Testis (tissue), 3 donors: ENCODE results near the gene SH3PXD2B. TPM values are rescaled to one million over a fixed set of nuclear protein-coding genes. Genes with fewer than 3 reads are reported as not detected.

Experiments
- DNase-seq: peaks from one replicate; pipeline ENCODE4 v3.0.0-alpha.2; 2019
- H3K27ac ChIP-seq, 2 donors: fragments of 200-600 bp; sonication (generic); one replicate each; pipeline ENCODE4 v1.5.1; 2019
- H3K27me3 ChIP-seq: fragments of 200-600 bp; sonication (generic); one replicate; pipeline ENCODE4 v1.5.1; 2019
- H3K36me3 ChIP-seq: fragments of 200-600 bp; sonication (generic); one replicate; pipeline ENCODE4 v1.5.1; 2017; ENCODE audit warnings: low read depth; ENCODE audit errors: missing control alignments
- H3K4me1 ChIP-seq: fragments of 200-600 bp; sonication (generic); one replicate; pipeline ENCODE4 v1.5.1; 2019
- H3K4me3 ChIP-seq, 2 donors: fragments of 200-600 bp; sonication (generic); one replicate each; pipeline ENCODE4 v1.5.1; 2017 to 2019
- H3K9me3 ChIP-seq: fragments of 200-600 bp; sonication (generic); one replicate; pipeline ENCODE4 v1.5.1; 2017
- CTCF ChIP-seq, 3 experiments: fragments of 450-650 bp in 2 of 3; fragments of 200-600 bp in 1 of 3; sonication (generic) in 1 of 3; IDR thresholded peaks; one replicate each; pipeline ENCODE4 v1.5.1; 2016 to 2019; ENCODE audit warnings: antibody characterized with exemption in 3 of 3, mild to moderate bottlenecking in 2 of 3, moderate library complexity in 1 of 3
- POLR2A ChIP-seq: fragments of 450-650 bp; IDR thresholded peaks from one replicate; pipeline ENCODE4 v1.6.1; 2017; ENCODE audit warnings: antibody characterized with exemption, mild to moderate bottlenecking, moderate library complexity
- WGBS, 2 donors: methylation state at CpG; one replicate each; pipeline ENCODE4 v1.1.5; 2018; 5-methylcytosine and 5-hydroxymethylcytosine counted together
- intact Hi-C: fragments of 100-400 bp; cut with DNase I; formaldehyde crosslinking; loops from one replicate; pipeline ENCODE4 v1.15.1; 2023; ENCODE audit warnings: low total_unique reads
- polyA plus RNA-seq: library from polyadenylated mRNA; stranded (reverse); fragments of 350-450 nt; fragmentation: Illumina TruSeq; extraction: RNeasy Lipid Tissue Mini Kit (QIAGEN cat#74804); gene quantifications from one replicate; pipeline ENCODE4 v1.2.3, GENCODE V29; 2014; ENCODE audit warnings: low read depth, low replicate concordance; ENCODE audit not compliant: insufficient read depth
- total RNA-seq, 2 donors: library from RNA; depleted of rRNA; stranded (reverse); fragments of >200 nt; gene quantifications; one replicate each; pipeline ENCODE4 v1.2.3, GENCODE V29; 2016

The SH3PXD2B gene
- total and polyA plus RNA-seq, 3 donors from 2014 or later, result 18.3 to 29.4 (median 20.2) TPM

GRCh38 chr5:172437445-172438318 lies 16.6 kb downstream of the SH3PXD2B start:
- H3K9me3 ChIP-seq, result no peaks in the 10 kb centered on the region
- H3K27ac ChIP-seq, result peak overlapping the region; percentile 48 to 72
- TF ChIP-seq CTCF (IDR thresholded peaks at IDR 0.05), result no peak
- TF ChIP-seq POLR2A, result no peak
- H3K36me3 ChIP-seq, result no peaks in the 10 kb centered on the region
- intact Hi-C loops, result no loop called here
- 55 to 60% methylated on average over 14 of the region's 14 CpGs for WGBS, 2 donors
- peak; percentile 66 for DNase-seq
- H3K4me3 ChIP-seq, result no peak overlapping the region
- H3K4me1 ChIP-seq, result peaks cover 22% of the 10 kb centered on the region
- H3K27me3 ChIP-seq, result no peaks in the 10 kb centered on the region

- 84 to 85% methylated on average over 9 of the region's 9 CpGs for WGBS, 2 donors
- Histone ChIP-seq H3K27ac (peak overlapping the region in 1 of 2 donors; percentile 72), H3K36me3 (no peaks in the 10 kb centered on the region), H3K4me1 (peaks cover 22% of the 10 kb centered on the region), H3K9me3 (no peaks in the 10 kb centered on the region), H3K4me3 (no peak overlapping the region), H3K27me3 (no peaks in the 10 kb centered on the region)
- no peak for DNase-seq
- intact Hi-C loops, result no loop called here
- TF ChIP-seq POLR2A, result no peak
- no peak for TF ChIP-seq CTCF (IDR thresholded peaks at IDR 0.05)
Observed at GRCh38 chr5:172436879-172437369, 17.4 kb downstream of the SH3PXD2B start.

GRCh38 chr5:172436078-172436878 lies 18.0 kb downstream of the SH3PXD2B start:
- WGBS, 2 donors, result 88% methylated on average over 11 to 12 of the region's 12 CpGs
- peak overlapping the region; percentile 45 to 72 for H3K27ac ChIP-seq
- peaks cover 24% of the 10 kb centered on the region for H3K4me1 ChIP-seq
- TF ChIP-seq POLR2A (no peak), CTCF (IDR thresholded peaks at IDR 0.05) (no peak)
- no peak for DNase-seq
- intact Hi-C loops, result no loop called here
- no peak overlapping the region for H3K4me3 ChIP-seq
- H3K36me3 ChIP-seq, result no peaks in the 10 kb centered on the region
- H3K27me3 ChIP-seq, result no peaks in the 10 kb centered on the region
- no peaks in the 10 kb centered on the region for H3K9me3 ChIP-seq

GRCh38 chr5:172435362-172436077 lies 18.8 kb downstream of the SH3PXD2B start:
- H3K4me1 ChIP-seq, result peaks cover 27% of the 10 kb centered on the region
- no peaks in the 10 kb centered on the region for H3K9me3 ChIP-seq
- DNase-seq, result no peak
- 69 to 90% methylated on average over 8 of the region's 8 CpGs for WGBS, 2 donors
- intact Hi-C loops, result no loop called here
- H3K36me3 ChIP-seq, result no peaks in the 10 kb centered on the region
- no peak overlapping the region for H3K4me3 ChIP-seq
- H3K27me3 ChIP-seq, result no peaks in the 10 kb centered on the region
- TF ChIP-seq CTCF (IDR thresholded peaks at IDR 0.05) (no peak), POLR2A (no peak)
- H3K27ac ChIP-seq, result peak overlapping the region; percentile 45 to 72
